ENCODE results near the gene MPEG1.

Gene MPEG1

GRCh38 chr11:59247531-59248227 is 35.0 kb upstream of the MPEG1 start:
- TF ChIP-seq OSR1 (CRISPR knock-in tag; IDR thresholded peaks at IDR 0.05), result no peak
- no peak for TF ChIP-seq ZFP3 (CRISPR knock-in tag; IDR thresholded peaks at IDR 0.05)
- TF ChIP-seq TCF4 (CRISPR knock-in tag; IDR thresholded peaks at IDR 0.05; ENCODE audit: borderline replicate concordance), result no peak
- no peak for TF ChIP-seq ESRRG (CRISPR knock-in tag; IDR thresholded peaks at IDR 0.05)
- TF ChIP-seq POU6F1 (CRISPR knock-in tag; IDR thresholded peaks at IDR 0.05; ENCODE audit: borderline replicate concordance, low read depth), result no peak
- TF ChIP-seq PPARA (CRISPR knock-in tag; IDR thresholded peaks at IDR 0.05; ENCODE audit: borderline replicate concordance), result no peak
- TF ChIP-seq CSDC2 (CRISPR knock-in tag; IDR thresholded peaks at IDR 0.05), result no peak
- TF ChIP-seq TOX (CRISPR knock-in tag; IDR thresholded peaks at IDR 0.05; ENCODE audit: borderline replicate concordance), result no peak
- TF ChIP-seq SNAI2 (CRISPR knock-in tag; IDR thresholded peaks at IDR 0.05), result no peak
- no peak for TF ChIP-seq ZNF565 (CRISPR knock-in tag; conservative IDR thresholded peaks at IDR 0.05; ENCODE audit: low read depth)
- no peak for TF ChIP-seq PATZ1 (CRISPR knock-in tag; IDR thresholded peaks at IDR 0.05; ENCODE audit: borderline replicate concordance)
- TF ChIP-seq TSHZ2 (CRISPR knock-in tag; IDR thresholded peaks at IDR 0.05), result no peak
- no peak for TF ChIP-seq CSRNP3 (CRISPR knock-in tag; IDR thresholded peaks at IDR 0.05)
- ATAC-seq, result no peak

DNA sequence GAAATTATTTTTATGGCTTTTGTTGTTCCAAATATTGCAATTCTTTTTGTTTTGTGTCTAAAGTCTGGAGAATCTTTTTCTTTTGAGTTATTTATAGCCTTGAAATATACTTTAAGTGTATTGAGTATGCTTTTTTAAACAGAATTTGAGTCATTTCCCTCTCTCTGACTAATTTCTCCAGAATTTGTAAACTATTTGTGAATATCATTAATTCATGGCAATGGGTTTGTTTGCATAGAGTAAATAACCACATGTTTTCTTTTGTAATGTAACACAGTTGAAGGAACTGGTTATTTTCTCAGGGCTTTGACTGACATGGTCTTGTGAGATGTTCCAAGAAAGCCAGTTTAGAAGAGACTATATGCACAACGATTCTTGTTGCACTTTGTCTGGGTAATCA is 30.9 kb upstream of the MPEG1 start:
- ATAC-seq, result no peak
- TF ChIP-seq PPARA (CRISPR knock-in tag; IDR thresholded peaks at IDR 0.05; ENCODE audit: borderline replicate concordance) (no peak), CREB5 (CRISPR knock-in tag; IDR thresholded peaks at IDR 0.05; ENCODE audit: low read depth) (no peak), ZFP3 (CRISPR knock-in tag; IDR thresholded peaks at IDR 0.05) (no peak)

GRCh38 chr11:59240322-59240721 is 27.6 kb upstream of the MPEG1 start:
- ATAC-seq, result no peak
- TF ChIP-seq CSDC2 (CRISPR knock-in tag; IDR thresholded peaks at IDR 0.05) (no peak), CSRNP3 (CRISPR knock-in tag; IDR thresholded peaks at IDR 0.05) (no peak), ZC3H10 (CRISPR knock-in tag; IDR thresholded peaks at IDR 0.05) (no peak), ZFP30 (CRISPR knock-in tag; IDR thresholded peaks at IDR 0.05) (no peak), ISL1 (CRISPR knock-in tag; IDR thresholded peaks at IDR 0.05) (no peak), CREB5 (CRISPR knock-in tag; IDR thresholded peaks at IDR 0.05; ENCODE audit: low read depth) (no peak), GLIS3 (CRISPR knock-in tag; IDR thresholded peaks at IDR 0.05) (no peak), ZFP3 (CRISPR knock-in tag; IDR thresholded peaks at IDR 0.05) (no peak), TCF4 (CRISPR knock-in tag; IDR thresholded peaks at IDR 0.05; ENCODE audit: borderline replicate concordance) (no peak), PATZ1 (CRISPR knock-in tag; IDR thresholded peaks at IDR 0.05; ENCODE audit: borderline replicate concordance) (no peak), RARB (CRISPR knock-in tag; IDR thresholded peaks at IDR 0.05) (no peak), TOX (CRISPR knock-in tag; IDR thresholded peaks at IDR 0.05; ENCODE audit: borderline replicate concordance) (no peak), PPARA (CRISPR knock-in tag; IDR thresholded peaks at IDR 0.05; ENCODE audit: borderline replicate concordance) (no peak), SNAI2 (CRISPR knock-in tag; IDR thresholded peaks at IDR 0.05) (no peak), BACH2 (CRISPR knock-in tag; IDR thresholded peaks at IDR 0.05; ENCODE audit: borderline replicate concordance) (no peak), OSR1 (CRISPR knock-in tag; IDR thresholded peaks at IDR 0.05) (no peak), ZNF8 (CRISPR knock-in tag; IDR thresholded peaks at IDR 0.05) (no peak)

Data from SK-N-SH treated with all-trans-retinoic acid at 6 μM for 48 hours (cell line).